ENCODE data around the gene PIP4K2C. TPM values are rescaled to one million over a fixed set of nuclear protein-coding genes. Genes with fewer than 3 reads are reported as not detected.

The PIP4K2C gene
- total and polyA plus RNA-seq, 5 donors from 2014 or later = 24.6 to 38.6 (median 32.1) TPM

DNA sequence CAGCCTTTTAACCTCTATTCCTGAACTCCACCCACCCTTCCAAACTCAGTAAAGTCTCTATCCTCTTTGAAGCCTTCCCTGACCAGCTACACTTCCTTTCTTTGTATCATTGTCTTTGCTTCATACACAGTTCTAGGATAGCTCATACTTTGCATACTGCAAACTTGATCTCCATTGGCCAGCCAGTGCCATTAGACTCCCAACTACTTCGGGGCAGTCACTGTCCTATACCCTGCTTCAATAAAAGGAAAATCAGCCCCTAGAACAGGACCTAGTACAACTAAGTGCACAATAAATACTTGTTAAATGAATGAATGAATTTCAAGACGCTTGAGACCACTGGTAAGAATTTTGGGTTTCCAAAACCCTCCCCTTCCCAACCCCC, 521 bp upstream of the PIP4K2C start:
- H3K4me1 ChIP-seq (ENCODE audit: control insufficient read depth, insufficient read depth, low read length, poor library complexity, severe bottlenecking) = peaks cover 35% of the 10 kb centered on the region
- Mint-ChIP-seq H3K36me3 (peaks cover 3% of the 10 kb centered on the region), H3K4me3 (peak overlapping the region; percentile 90 to 97 (median 94)), H3K27me3 (no peaks in the 10 kb centered on the region), H3K9me3 (peaks cover 0 to 1% (median 0%) of the 10 kb centered on the region in 7 donors), H3K27ac (peak overlapping the region; percentile 38 to 94 (median 92)), H3K4me1 (peaks cover 13 to 35% (median 27%) of the 10 kb centered on the region in 4 donors)
- DNase-seq (no peak), ATAC-seq (ENCODE audit: low read depth in 2 of 2) (no peak)
- H3K36me3 ChIP-seq (ENCODE audit: control insufficient read depth, insufficient read depth, low read length) = peaks cover 17% of the 10 kb centered on the region
- peaks cover 12% of the 10 kb centered on the region for H3K27me3 ChIP-seq (ENCODE audit: control insufficient read depth, insufficient read depth, low read length)
- no peaks in the 10 kb centered on the region for H3K9me3 ChIP-seq (ENCODE audit: control insufficient read depth in 2 of 2, low read length in 2 of 2)
- H3K4me3 ChIP-seq (ENCODE audit: low read depth, low read length) = peak overlapping the region; percentile 83
- H3K27ac ChIP-seq (ENCODE audit: insufficient read depth, low read length, poor library complexity, severe bottlenecking) = peak overlapping the region; percentile 74

DNA sequence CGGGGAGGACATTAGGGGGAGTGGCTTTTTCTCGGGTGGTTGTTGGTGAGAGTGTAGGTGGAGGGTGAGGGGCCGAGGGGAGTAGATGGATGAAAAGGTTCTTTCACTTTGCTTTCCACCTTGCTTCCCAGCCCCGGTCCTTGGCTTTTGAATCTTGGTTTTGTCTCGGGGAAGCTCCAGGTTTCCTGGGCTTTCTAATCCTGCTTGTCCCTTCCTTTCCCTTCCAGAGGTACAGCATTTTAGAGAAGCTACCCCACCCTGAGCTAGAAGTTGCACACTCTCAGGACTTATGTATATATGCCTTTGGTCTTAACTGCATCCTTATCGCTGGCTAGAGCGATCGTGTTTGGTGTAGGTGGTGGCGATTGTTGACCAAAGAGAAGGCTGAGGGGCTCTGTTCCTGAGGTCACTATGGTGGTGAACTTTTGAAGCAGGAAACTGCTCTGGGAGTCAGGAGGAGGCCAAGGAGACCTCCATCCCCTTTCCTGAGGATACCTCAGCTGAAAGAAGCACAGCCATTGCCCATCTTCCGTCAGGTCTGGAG, 862 bp downstream of the PIP4K2C start:
- Mint-ChIP-seq H3K27me3 (no peaks in the 10 kb centered on the region), H3K9me3 (peaks cover 0 to 1% (median 0%) of the 10 kb centered on the region in 7 donors), H3K4me3 (peak overlapping the region; percentile 90 to 97 (median 94)), H3K36me3 (peaks cover 11% of the 10 kb centered on the region), H3K27ac (peak overlapping the region; percentile 92 to 96 (median 94)), H3K4me1 (peaks cover 13 to 35% (median 27%) of the 10 kb centered on the region in 4 donors)
- H3K4me1 ChIP-seq (ENCODE audit: control insufficient read depth, insufficient read depth, low read length, poor library complexity, severe bottlenecking) = peaks cover 35% of the 10 kb centered on the region
- DNase-seq (no peak), ATAC-seq (ENCODE audit: low read depth in 2 of 2) (no peak)
- no peaks in the 10 kb centered on the region for H3K9me3 ChIP-seq (ENCODE audit: control insufficient read depth in 2 of 2, low read length in 2 of 2)
- peaks cover 31% of the 10 kb centered on the region for H3K36me3 ChIP-seq (ENCODE audit: control insufficient read depth, insufficient read depth, low read length)
- H3K4me3 ChIP-seq (ENCODE audit: low read depth, low read length) = peak overlapping the region; percentile 75
- peaks cover 7% of the 10 kb centered on the region for H3K27me3 ChIP-seq (ENCODE audit: control insufficient read depth, insufficient read depth, low read length)
- peak overlapping the region; percentile 74 for H3K27ac ChIP-seq (ENCODE audit: insufficient read depth, low read length, poor library complexity, severe bottlenecking)

DNA sequence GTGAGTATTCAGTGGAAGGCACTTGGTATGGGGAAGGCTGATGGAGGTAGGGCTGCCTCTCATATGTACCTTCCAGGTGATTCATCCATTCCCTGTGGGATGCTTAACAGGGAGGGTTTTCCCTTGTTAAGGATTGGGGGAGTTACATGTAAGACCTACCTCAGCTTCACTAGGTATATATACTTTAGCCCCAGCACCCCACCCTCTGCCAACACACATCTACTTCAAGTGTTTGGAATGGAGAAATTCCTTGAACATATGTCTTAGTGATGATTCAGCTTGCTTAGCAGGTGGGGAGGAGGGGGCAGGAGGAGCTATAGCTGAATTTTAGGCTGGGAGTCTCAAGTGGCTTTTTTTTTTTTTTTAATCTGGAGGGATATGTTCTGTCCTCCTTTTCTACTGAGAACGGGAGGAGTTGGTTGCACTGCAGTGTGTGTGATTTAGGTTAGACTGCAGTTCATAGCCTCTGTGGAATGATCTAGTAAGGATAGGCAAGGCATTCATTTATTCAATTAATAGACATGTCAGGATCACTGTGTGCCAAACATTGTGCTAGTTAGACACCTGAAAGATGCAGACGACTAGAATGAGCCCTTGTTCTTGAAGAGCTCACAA, 1.7 kb downstream of the PIP4K2C start:
- peaks cover 6% of the 10 kb centered on the region for H3K27me3 ChIP-seq (ENCODE audit: control insufficient read depth, insufficient read depth, low read length)
- Mint-ChIP-seq H3K9me3 (peaks cover 0 to 1% (median 0%) of the 10 kb centered on the region in 7 donors), H3K27me3 (no peaks in the 10 kb centered on the region), H3K36me3 (peaks cover 19% of the 10 kb centered on the region), H3K27ac (peak overlapping the region in 2 of 3 donors; percentile 43 to 92), H3K4me1 (peaks cover 13 to 35% (median 28%) of the 10 kb centered on the region in 4 donors), H3K4me3 (peak overlapping the region; percentile 90 to 97 (median 94))
- H3K4me1 ChIP-seq (ENCODE audit: control insufficient read depth, insufficient read depth, low read length, poor library complexity, severe bottlenecking) = peaks cover 35% of the 10 kb centered on the region
- peak overlapping the region; percentile 75 for H3K4me3 ChIP-seq (ENCODE audit: low read depth, low read length)
- DNase-seq (no peak), ATAC-seq (ENCODE audit: low read depth in 2 of 2) (no peak)
- H3K9me3 ChIP-seq (ENCODE audit: control insufficient read depth in 2 of 2, low read length in 2 of 2) = no peaks in the 10 kb centered on the region
- peaks cover 36% of the 10 kb centered on the region for H3K36me3 ChIP-seq (ENCODE audit: control insufficient read depth, insufficient read depth, low read length)
- no peak overlapping the region for H3K27ac ChIP-seq (ENCODE audit: insufficient read depth, low read length, poor library complexity, severe bottlenecking)

DNA sequence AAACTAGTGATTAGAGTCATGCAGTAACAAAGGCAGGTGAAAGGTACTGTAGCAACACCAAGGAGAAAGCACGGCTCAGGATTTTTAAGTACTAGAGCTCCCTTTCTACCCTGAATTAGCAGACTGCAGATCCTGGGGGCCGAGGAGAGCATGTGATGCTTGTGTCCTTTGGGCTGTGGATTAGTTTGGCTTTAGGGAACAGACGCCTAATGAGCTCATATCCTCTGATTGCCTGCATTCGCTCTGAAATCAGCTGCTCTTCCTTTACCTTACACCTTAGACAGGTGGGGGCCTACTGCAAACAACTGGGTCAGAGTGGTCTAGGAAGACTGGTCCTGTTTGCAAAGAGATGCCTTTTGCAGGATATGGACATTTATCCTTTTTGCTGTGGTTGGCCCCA, 2.2 kb downstream of the PIP4K2C start:
- Histone ChIP-seq H3K27ac (ENCODE audit: insufficient read depth, low read length, poor library complexity, severe bottlenecking) (no peak overlapping the region), H3K4me1 (ENCODE audit: control insufficient read depth, insufficient read depth, low read length, poor library complexity, severe bottlenecking) (peaks cover 35% of the 10 kb centered on the region), H3K4me3 (ENCODE audit: low read depth, low read length) (peak overlapping the region; percentile 75), H3K36me3 (ENCODE audit: control insufficient read depth, insufficient read depth, low read length) (peaks cover 39% of the 10 kb centered on the region), H3K9me3 (ENCODE audit: control insufficient read depth in 2 of 2, low read length in 2 of 2) (no peaks in the 10 kb centered on the region), H3K27me3 (ENCODE audit: control insufficient read depth, insufficient read depth, low read length) (peaks cover under 1% of the 10 kb centered on the region)
- no peak for ATAC-seq (ENCODE audit: low read depth in 2 of 2)
- no peaks in the 10 kb centered on the region for H3K27me3 Mint-ChIP-seq
- DNase-seq = no peak
- peaks cover 22% of the 10 kb centered on the region for H3K36me3 Mint-ChIP-seq
- H3K9me3 Mint-ChIP-seq = peaks cover 0 to 1% (median 0%) of the 10 kb centered on the region in 7 donors
- H3K4me3 Mint-ChIP-seq = peak overlapping the region in 3 of 4 donors; percentile 11 to 97 (median 94)
- no peak overlapping the region for H3K27ac Mint-ChIP-seq
- H3K4me1 Mint-ChIP-seq = peaks cover 13 to 35% (median 28%) of the 10 kb centered on the region in 4 donors

DNA sequence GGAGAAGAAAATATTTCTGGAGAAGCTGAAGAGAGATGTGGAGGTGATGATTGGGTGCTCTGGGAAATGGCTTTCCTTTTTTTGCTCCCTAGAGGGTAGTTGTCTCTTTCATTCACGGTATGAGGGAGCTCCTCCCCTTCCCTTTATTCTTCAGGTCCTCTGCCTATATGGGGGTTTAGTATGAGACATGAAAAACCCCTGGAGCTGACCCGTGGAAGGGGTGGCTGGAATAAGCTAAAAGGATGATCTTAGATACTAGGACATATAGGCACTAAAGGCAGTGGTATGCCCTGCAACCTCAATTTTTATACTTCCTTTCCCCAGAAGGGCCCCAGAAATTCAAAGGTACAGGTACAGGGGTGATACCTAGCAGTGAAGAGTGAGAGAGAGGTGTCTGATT, 9.4 kb downstream of the PIP4K2C start:
- DNase-seq = no peak
- peak overlapping the region in 2 of 4 donors; percentile 24 to 86 for H3K4me3 Mint-ChIP-seq
- H3K27ac ChIP-seq (ENCODE audit: insufficient read depth, low read length, poor library complexity, severe bottlenecking) = no peak overlapping the region
- H3K27me3 Mint-ChIP-seq = no peaks in the 10 kb centered on the region
- H3K36me3 Mint-ChIP-seq = peaks cover 62% of the 10 kb centered on the region
- no peaks in the 10 kb centered on the region for H3K27me3 ChIP-seq (ENCODE audit: control insufficient read depth, insufficient read depth, low read length)
- H3K4me1 ChIP-seq (ENCODE audit: control insufficient read depth, insufficient read depth, low read length, poor library complexity, severe bottlenecking) = peaks cover 14% of the 10 kb centered on the region
- no peaks in the 10 kb centered on the region for H3K9me3 Mint-ChIP-seq
- no peak overlapping the region for H3K4me3 ChIP-seq (ENCODE audit: low read depth, low read length)
- peaks cover 64% of the 10 kb centered on the region for H3K36me3 ChIP-seq (ENCODE audit: control insufficient read depth, insufficient read depth, low read length)
- H3K27ac Mint-ChIP-seq = no peak overlapping the region
- ATAC-seq (ENCODE audit: low read depth in 2 of 2) = no peak
- no peaks in the 10 kb centered on the region for H3K9me3 ChIP-seq (ENCODE audit: control insufficient read depth in 2 of 2, low read length in 2 of 2)
- peaks cover 0 to 25% (median 6%) of the 10 kb centered on the region in 4 donors for H3K4me1 Mint-ChIP-seq

DNA sequence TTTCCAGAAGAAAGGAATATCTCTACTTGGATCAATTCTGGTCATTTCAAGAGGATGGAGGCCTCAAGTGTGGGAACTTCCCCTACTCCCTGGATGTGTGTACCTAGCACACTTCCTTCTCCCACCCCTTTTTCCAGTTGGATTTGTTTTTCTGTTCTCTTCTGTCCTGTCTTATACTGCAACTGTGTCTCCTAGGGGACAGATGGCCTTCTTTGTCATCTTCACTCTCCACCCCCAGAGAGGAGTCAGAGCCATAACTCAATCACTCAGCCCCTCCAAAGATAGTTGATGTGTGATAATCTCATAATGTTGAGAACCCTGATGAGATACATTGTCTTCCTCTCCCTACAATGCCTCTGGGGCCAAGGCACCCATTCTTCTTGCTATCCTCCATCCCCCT, 11.6 kb downstream of the PIP4K2C start:
- Histone ChIP-seq H3K36me3 (ENCODE audit: control insufficient read depth, insufficient read depth, low read length) (peaks cover 46% of the 10 kb centered on the region), H3K4me1 (ENCODE audit: control insufficient read depth, insufficient read depth, low read length, poor library complexity, severe bottlenecking) (peaks cover 15% of the 10 kb centered on the region), H3K27ac (ENCODE audit: insufficient read depth, low read length, poor library complexity, severe bottlenecking) (no peak overlapping the region), H3K9me3 (ENCODE audit: control insufficient read depth in 2 of 2, low read length in 2 of 2) (no peaks in the 10 kb centered on the region), H3K4me3 (ENCODE audit: low read depth, low read length) (no peak overlapping the region), H3K27me3 (ENCODE audit: control insufficient read depth, insufficient read depth, low read length) (no peaks in the 10 kb centered on the region)
- H3K4me3 Mint-ChIP-seq = peak overlapping the region in 2 of 4 donors; percentile 8 to 88
- H3K27me3 Mint-ChIP-seq = no peaks in the 10 kb centered on the region
- no peaks in the 10 kb centered on the region for H3K9me3 Mint-ChIP-seq
- ATAC-seq (ENCODE audit: low read depth in 2 of 2) (no peak), DNase-seq (no peak)
- peaks cover 0 to 30% (median 7%) of the 10 kb centered on the region in 4 donors for H3K4me1 Mint-ChIP-seq
- H3K36me3 Mint-ChIP-seq = peaks cover 49% of the 10 kb centered on the region
- peak overlapping the region in 1 of 3 donors; percentile 45 for H3K27ac Mint-ChIP-seq

DNA sequence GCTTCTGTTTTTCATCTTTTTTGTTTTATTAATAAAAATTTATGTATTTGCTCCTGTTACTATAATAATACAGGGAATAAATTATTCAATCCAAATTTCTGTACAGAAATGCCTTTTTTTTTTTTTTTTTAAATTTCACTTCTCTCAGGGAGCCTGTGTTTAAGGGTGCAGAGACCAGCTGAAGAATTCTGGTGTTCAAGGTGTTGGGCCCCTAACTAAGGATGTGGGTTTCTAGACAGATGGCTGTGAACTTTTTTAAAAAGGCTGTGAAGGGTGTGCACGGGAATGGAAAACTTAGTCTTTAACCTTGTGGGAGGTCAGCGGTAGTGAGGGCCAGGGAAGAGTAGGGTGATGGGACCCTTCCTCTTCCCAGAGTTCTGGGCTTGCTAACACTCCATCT, 12.3 kb downstream of the PIP4K2C start:
- Mint-ChIP-seq H3K4me1 (peaks cover 0 to 34% (median 7%) of the 10 kb centered on the region in 4 donors), H3K4me3 (peak overlapping the region; percentile 86 to 90 (median 88)), H3K36me3 (peaks cover 49% of the 10 kb centered on the region), H3K27ac (peak overlapping the region in 2 of 3 donors; percentile 57 to 77), H3K27me3 (no peaks in the 10 kb centered on the region), H3K9me3 (no peaks in the 10 kb centered on the region)
- ATAC-seq (ENCODE audit: low read depth in 2 of 2) (no peak), DNase-seq (no peak)
- Histone ChIP-seq H3K27me3 (ENCODE audit: control insufficient read depth, insufficient read depth, low read length) (no peaks in the 10 kb centered on the region), H3K4me3 (ENCODE audit: low read depth, low read length) (no peak overlapping the region), H3K4me1 (ENCODE audit: control insufficient read depth, insufficient read depth, low read length, poor library complexity, severe bottlenecking) (peaks cover 15% of the 10 kb centered on the region), H3K27ac (ENCODE audit: insufficient read depth, low read length, poor library complexity, severe bottlenecking) (no peak overlapping the region), H3K9me3 (ENCODE audit: control insufficient read depth in 2 of 2, low read length in 2 of 2) (no peaks in the 10 kb centered on the region), H3K36me3 (ENCODE audit: control insufficient read depth, insufficient read depth, low read length) (peaks cover 42% of the 10 kb centered on the region)

Measured in CD4-positive, CD25-positive, alpha-beta regulatory T cell (primary cell).